GM18519 (cell line): ENCODE measurements around the gene TYK2.
"Not testable (repeated sequence)": the region's sequence is repeated elsewhere in the genome, so short reads cannot be mapped to it uniquely, and the experiment has no call there.

Experiments
- ATAC-seq: cut with Tn5 transposase; IDR thresholded peaks from one replicate; pipeline ENCODE4 v1.9.1; 2021; ENCODE audit warnings: mild to moderate bottlenecking, moderate library complexity; ENCODE audit not compliant: unreplicated experiment, low FRiP score

The TYK2 gene

DNA sequence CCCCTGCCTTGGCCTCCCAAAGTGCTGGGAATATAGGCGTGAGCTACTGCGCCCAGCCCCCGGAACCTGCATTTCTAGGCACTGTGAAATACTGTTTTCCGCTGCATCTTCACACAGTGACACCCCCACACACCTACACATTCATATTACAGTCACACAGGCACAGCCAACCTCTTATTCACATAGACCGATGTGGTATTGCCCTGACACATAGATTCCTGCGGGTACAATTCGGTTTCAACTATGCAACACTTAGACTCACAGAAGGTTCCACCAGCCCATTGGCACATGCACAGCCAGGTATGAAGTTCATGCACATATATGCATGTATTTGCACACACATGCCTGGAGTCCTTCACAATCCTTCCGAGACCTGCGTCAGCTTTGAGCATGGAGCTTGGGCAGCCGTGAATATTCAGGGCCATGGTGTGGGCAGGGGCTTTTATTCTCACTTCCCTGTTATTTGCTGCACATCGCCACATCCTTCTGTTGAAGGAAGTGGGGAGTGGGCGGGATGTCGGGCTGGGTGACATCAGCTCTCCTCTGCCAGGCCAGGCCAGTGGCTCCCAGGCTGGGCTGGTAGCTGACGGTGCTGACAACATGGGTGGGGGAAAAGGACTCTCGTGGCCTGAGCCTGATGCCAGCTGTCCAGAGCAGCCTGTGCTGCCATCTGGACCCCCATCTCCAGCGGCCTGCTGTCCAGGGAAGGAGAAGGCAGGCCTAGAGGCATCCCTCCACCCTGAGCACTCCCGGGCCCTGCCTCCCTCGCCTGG, 28.3 kb upstream of the TYK2 start:
- no peak for ATAC-seq

DNA sequence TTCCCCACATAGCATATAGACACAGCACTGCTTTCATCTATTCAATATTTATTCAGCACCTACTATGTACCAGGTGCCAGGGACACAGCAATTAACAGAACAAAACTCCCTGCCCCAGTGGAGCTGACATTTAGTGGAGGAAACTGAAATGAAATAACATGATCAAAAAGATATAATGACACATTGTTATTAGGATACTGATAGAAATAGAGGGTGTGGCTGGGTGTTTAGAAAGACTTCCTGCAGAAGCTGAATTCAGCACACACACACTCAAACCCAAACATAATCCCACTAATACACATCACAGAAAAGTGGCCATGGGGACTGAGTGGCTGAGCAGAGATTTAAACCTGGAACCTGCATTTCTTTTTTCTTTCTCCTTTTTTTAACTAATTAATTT, 26.7 kb upstream of the TYK2 start:
- no peak for ATAC-seq

DNA sequence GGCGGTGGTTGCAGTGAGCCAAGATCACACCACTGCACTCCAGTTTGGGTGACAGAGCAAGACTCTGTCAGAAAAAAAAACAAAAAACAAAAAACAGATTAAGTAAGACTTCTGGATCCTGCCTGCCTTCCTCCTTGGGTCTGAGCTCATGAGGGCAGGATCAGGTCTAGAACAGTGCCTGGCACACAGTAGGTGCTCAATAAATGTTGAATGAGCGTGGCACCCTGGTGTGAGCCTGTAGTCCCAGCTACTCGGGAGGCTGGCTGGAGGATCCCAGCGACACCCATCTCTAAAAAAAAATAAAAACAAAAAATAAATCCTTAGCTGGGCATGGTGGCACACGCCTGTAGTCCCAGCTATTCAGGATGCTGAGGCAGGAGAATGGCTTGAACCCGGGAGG, 25.8 kb upstream of the TYK2 start:
- ATAC-seq: no peak

DNA sequence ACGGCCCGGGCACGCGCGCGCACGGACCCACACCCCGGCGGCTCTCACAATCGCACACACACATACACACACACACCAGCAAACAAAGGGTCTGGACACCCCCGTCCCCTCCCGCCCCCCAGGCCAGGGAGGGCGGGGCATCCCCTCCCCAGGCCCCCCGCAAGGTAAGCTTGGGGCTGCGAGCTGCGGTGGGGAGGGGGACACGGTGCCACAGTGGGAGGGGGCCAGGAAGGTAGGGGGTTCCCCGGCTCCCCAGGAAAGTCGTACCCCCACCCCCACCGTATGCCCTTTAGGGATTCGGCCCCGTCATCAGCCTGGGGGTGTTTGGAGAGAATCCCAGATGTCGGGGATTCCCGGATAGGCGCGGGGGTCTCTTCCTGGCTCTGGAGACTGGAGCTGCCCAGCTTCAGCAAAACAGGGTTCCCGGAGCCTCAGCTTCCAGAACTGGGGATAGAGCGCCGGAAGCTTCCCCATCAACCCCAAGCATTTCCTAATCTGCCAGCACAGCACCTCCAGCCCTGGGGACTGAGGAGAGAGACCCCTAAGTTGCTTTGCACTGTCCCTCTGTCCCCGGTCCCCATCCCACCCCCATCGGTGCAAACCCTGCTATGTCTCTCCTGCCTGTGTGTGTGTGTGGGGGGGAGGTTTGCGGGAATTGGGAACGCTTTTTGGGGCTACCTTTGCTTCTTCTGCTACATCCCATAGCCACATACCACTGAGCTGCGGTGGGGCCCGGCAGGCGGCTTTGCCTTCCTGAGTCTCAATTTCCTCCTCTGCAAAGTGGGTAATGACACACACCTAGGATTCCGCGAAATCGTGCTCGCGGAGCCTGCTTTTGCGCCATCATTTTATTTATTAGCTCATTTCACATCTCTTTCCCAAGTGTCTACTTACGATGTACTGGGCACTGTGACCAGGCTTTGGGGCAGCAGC, 24.8 kb upstream of the TYK2 start:
- no peak for ATAC-seq

DNA sequence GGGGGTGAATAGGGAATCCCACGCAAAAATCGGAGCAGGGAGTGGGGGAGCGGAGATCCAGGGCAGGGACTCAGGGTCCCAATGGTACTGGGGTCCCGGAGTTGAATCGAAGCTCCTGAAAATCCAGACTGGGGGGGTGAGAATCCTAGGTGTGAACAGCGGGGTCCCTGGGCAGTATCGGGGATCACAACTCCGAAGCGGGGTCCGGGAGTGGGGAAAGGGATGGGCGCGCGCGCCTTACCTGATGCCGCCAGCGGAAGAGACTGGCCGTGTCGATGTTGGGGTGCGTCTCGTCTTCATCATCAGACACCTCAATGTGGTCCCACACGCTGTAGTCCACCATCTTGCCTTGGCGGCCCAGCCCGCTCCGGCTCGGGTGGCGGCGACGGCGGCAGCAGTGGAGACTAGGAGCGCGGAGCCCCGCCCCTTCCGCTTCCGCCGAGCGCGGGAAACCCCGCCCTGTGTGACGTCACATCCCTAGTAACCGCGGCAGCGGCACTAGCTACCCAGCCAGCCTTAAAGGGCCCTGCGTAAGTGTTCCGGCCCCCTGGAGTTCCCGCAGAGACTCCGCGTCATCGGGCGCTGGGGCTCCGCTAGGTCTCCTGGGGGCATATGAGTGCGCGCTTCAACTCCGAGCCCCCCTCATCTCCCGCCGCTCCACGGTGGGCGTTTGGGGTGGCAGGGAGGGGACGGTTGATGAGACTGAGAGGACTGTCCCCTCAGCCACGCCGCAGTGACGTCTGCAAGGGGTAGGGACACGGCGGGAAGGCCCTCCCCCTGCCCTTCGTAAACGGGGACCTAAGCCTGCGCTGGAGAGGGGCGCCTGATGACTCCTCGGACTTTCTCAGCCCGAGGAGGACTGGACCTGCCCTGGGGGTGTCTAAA, 23.0 kb upstream of the TYK2 start, which contains the start of gene CDC37:
TSS of gene CDC37 (minus strand) at position 406 of the 885 bp plus-strand sequence. CDS start at position 343, 63 bp downstream.
- ATAC-seq: peak; percentile 74

DNA sequence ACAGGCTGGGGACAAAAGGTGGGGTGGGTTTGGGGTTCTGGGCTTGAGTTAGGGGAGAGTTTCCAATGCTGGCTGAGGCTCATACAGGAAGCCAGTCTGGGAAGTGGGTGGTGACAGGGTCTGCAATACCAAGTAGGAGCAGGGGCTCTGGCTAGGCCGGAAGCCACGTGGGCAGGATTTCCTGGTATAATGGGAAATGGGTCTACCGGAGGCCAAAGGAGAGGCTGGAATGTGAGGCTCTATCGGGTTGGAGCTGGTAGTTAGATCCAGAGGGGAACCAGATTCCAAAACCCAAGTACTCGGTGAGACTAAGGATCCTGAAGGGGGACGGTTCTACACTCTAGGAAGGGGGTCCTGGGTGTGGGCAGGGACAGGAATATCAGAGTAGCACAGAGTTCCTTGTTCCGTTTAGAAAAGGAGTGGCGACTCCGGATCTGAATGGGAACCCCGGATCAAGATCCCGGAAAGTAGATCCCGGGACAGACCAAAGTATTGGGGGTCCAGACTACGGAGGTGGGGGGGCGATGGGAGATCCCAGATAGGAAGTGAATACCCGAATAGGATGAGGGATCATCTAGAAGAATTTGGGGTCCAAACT, 22.2 kb upstream of the TYK2 start:
- ATAC-seq: no peak

DNA sequence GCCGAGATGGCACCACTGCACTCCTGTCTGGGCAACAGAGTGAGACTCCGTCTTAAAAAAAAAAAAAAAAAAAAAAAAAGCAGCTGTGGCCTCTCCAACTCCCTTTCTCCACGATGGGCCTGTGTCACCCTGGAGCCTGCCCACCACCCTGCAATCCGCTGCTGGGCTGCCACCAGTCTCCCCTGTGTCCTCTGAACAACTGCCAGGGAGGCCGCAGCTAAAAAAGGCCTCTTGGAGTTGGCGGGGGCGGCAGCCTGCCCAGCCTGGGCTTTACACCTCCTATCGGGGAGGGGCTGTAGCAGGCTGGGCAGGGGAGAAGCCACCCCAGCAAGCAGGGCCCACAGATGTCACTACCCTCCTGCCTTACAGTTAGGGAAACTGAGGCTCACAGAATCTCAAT, 19.5 kb upstream of the TYK2 start:
- ATAC-seq: no peak

DNA sequence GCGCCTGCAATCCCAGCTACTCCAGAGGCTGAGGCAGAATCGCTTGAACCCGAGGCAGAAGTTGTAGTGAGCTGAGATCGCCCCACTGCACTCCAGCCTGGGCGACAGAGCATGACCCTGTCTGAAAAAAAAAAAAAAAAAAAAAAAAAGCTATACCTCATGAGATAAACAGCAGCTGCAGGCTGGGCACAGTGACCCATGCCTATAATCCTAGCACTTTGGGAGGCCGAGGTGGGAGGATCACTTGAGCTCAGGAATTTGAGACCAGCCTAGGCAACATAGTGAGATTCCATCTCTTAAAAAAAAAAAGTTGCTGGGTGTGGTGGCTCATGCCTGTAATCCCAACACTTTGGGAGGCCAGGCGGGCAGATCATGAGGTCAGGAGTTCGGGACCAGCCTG, 19.0 kb upstream of the TYK2 start:
- ATAC-seq: not testable (repeated sequence)

DNA sequence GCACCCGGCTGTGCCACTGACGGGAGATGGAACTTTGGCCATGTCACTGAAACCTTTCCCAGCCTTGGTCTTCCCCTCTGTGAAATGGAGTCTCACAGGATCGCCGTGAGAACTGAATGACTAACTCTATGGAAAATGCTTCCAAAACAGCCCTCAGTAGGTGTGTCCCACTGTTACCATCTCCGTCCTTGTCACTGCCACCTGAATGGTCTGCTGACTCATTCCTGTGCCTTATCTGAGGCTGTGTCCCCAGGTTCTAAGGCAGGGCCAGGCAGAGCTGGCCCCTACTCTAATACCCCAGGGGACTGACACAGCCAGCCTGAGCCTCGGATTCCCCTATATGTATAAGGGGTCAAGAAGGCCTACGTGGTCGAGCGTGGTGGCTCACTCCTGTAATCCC, 18.4 kb upstream of the TYK2 start:
- ATAC-seq: no peak

DNA sequence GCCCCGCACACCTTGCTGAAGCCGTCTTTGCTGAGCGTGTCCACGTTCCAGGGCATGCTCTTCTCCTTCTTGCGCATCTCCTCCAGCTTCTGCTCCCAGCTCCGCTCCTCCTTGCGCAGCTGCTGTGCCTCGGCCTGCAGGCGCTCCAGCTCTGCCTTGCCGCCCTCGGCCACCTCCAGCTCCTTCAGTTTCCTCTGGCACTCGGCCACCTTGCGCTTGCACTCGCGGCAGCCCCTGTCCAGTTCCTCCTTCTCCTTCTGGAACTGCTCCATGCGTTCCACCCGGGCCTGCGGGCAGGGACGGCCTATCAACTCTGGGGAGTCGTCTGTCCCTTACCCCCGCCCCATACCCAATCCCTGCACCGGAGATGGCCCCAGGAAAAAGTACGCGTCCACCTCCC, 15.5 kb upstream of the TYK2 start:
- ATAC-seq: no peak

DNA sequence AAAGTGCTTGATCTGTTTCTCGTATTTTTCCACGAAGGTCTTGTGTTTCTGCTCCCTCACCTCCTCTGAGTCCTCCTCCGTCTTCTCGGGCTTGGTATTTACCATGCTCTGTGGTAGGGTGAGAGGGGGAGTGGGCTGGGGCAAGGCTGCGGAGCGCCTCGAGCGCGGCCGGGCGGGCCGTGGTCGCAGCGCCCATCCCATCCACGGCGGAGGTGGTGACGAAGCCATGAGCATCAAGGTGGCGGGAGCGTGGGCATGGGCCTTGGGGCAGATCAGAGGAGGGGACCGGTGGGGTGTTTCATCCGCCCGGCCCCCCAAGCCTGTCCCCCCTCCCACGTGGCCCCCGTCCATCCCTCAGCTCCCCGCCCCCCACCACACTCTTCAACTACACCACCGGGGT, 15.1 kb upstream of the TYK2 start:
- no peak for ATAC-seq

DNA sequence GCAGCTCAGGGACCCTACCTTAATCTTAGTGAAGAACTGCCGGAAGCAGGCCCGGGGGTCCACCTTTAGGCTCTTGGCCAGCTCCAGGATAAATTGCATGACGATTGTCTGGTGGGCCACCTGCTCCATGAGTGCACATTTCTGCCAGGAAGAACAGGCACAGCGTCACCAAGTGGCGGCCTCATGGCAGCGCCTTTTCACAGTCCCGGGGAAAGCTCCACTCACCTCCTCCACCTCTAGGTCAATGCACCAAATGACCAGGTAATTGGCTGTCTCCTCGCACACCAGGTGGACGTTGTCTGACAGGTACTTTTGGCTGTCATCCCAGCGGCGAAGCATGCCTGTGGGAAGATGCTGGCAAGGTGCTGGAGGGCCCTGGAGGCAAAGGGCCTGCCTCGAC, 14.6 kb upstream of the TYK2 start:
- ATAC-seq: no peak

DNA sequence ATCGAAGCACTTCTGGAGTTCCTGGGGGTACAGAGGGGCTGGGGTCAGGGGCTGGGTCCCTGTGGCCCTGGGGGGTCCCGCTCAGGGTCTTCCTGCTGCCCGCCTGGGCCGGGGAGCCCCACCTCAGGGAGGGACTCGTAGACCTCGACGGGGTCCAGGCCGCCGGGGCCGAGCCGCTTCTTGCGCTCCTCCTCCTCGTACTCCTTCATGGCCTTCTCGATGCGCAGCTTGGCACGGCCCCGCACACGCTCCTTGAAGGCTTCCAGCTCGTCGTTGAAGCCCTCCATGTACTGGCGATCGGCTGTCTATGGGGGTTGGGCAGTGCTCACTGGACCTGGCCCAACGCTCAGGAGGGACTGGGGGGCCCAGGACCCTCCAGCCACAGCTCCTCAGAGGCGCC, 12.8 kb upstream of the TYK2 start:
- no peak for ATAC-seq

DNA sequence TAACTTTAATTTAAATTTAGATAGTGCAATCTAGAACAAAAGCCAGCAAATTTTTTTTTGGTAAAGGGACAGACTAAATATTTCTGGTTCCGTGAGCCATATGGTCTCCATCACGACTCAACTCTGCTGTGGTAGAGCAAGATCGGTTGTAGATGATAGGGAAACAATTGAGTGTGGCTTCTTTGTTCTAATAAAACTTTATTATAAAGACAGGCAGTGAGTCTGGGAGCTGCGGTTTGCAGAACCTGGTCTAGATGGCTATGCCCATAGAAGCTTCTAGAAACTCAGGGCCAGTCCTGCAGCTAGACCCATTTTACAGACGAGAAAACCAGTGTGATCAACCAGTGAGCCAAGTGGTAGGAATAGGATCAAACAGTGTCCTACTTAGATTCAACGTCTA, 11.7 kb upstream of the TYK2 start:
- ATAC-seq: no peak

DNA sequence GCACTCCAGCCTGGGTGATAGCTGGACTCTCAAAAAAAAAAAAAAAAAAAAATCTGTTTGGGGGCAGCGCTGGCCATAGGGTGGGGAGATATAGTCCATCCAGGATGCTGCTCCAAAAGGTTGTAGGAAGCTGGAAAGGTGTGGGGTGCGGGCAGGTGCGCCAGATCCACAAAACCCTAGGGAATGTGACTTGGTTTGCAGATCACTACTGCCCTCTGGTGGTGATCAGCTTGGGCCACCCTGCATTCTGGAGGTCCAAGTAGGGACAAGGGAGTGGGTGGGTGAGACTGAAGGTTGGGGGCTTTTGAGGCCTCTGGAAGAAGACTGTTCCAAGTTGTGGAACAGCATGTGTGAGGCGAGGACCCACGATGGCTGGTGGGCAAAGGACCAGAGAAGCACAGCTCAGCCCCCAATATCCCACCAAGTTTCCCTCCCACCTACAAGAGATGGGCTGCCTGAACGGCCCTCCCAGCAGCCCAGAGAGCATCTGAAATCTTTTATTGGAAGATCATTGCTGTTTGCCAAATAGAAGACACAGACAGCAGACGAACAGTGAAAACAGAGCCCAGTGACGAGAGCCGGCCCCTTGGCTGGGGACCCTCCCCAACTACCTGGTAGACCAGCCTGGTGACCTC, 10.4 kb upstream of the TYK2 start:
- no peak for ATAC-seq

DNA sequence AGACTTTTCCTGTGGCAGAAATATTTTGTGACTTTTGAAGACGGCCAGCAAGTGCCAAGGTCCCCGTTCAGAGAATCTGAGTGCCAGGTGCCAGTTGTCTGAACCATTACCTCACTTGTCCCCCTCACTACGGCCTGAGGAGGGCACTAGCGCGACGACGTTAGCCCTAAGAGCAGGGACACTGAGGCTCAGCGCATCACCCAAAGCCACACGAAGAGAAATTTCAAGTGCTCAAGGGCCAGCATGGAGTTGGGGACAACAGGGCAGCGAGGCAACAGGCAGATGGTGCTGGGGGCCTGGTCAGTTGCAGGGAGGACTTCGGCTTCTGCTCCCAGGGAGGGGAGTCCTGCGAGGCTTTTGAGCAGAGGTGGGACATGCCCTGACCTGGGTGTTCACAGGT, 9.5 kb upstream of the TYK2 start:
- ATAC-seq: no peak

DNA sequence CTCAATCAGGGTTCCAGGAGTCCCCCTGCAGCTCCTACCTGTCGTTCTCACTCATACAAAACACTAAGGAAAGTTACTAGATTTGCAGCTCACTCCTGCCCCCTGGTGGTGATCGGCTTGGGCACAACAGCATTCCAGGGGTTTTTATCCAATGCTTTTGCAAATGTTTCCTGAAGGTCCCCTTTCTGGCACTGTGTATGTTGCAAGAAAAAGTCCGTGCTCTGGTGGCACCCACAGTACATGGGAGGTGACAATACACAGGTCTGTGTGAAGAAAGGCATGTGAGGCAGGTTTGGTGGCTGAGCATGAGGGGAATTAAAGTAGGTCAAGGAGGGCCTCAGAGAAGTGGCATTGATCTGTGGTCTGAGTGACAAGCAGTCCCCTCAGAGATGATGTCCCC, 8.6 kb upstream of the TYK2 start:
- no peak for ATAC-seq

DNA sequence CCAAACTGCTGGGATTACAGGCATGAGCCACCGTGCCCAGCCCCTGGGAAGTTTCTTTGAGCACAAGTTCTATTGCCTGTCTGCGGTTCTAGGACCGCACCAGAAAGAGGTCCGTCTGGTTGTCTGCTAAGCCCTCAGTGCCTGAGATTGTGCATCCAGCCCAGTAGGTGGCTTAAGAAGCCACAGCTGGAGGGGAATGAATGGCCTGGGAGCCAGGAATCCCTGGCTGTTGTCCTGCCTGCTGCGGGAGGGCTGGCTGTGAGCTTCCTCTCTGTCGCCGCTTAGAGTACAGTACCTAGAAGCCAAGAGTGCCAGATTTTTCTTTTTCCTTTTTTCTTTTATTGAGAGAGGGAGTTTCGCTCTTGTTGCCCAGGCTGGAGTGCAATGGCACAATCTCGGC, 4.2 kb upstream of the TYK2 start:
- ATAC-seq: no peak

DNA sequence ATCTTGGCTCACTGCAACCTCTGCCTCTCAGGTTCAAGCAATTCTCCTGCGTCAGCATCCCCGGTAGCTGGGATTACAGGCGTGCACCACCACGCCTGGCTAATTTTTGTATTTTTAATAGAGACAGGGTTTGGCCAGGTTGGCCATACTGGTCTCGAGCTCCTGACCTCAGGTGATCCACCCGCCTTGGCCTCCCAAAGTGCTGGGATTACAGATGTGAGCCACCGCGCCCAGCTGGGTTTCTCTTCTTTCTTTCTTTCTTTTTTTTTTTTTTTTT, 2.8 kb upstream of the TYK2 start:
- ATAC-seq: not testable (repeated sequence)

DNA sequence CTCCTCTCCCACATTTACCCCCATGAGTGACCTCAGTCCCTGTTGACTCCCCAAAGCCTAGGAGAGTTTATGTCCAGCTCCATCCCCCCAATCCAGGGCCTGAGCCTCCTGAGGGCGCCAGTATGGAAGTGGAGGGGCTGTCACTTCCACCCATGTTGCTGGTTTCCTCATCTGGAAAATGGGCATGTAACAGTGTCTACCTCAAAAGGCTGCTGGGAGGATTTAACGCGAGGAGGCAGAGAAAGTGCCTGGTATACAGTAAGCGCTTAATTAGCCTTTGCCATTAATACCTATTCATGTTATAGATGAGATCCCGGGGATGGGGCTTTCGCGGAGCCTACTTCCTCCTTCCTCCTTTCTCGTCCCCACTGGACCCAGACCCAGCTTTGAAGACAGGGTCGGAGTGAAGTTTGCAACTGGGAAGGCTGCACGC, 476 bp downstream of the TYK2 start:
- ATAC-seq: no peak
